Activated CD8-positive, alpha-beta memory T cell treated with anti-CD3 and anti-CD28 coated beads for 48 hours (primary cell): ENCODE measurements around the gene PRSS57.
"Not testable (repeated sequence)": the region's sequence is repeated elsewhere in the genome, so short reads cannot be mapped to it uniquely, and the experiment has no call there.

Experiments
- DNase-seq, 3 experiments: peaks; one replicate each; pipeline ENCODE4 v3.0.0-alpha.2; 2020; ENCODE audit warnings: low read depth in 2 of 3, low spot score in 2 of 3

The PRSS57 gene

DNA sequence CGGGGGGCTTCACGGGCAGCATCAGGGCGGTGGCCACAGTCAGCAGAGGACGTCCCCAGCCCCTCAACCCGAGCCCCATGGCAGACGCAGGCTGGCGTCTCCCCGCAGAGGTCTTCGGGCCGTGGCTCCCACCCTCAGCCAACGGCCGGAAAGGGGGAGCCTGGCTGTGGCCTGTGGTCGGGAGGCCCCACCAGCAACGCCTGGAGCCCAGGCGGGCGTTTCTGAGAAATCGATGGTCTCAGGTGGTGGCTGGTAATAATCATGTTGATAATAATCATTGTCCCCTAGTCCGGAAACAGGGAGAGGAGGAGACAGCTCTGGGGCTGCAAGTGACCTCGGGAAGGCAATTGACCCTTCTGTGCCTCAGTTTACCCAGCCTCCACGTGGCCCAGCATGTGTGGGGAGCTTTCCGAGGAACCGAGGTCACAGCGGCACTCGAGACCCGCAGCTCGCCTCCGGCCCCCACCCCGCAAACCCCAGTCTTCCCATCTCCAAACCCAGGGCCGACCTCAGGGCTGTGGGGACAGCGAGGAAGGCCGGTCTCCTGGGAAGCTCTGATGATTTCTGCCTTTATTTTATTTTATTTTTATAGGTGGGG is at the start of gene PRSS57:
PRSS57 (minus strand) TSS at position 101 of the 598 bp plus-strand sequence; CDS start at position 79, 22 bp downstream.
- no peak for DNase-seq

DNA sequence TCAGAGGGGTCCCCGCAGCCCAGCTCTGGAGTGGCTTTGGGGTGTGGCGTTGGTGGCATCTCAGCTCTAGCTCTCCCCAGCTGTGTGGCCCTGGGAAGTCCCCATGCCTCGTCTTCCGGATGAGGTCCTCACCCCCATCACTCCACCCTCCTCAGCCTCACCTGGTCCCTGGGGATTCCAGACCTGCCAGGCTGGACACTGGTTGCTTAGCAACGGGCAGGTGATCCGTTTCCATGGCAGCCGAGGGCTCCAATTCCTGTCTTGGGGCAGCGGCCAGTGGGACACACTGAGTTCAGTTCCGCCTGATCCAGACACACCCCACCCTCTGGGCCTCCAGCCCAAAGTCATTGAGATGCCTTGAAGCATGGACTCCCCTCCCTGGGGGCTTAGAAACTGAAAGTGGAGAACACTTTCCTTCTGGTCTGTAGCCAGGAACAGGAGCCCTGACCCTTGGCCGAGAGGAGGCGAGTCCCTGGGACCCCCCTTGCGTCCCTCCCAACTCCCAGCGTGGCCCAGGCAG is 48.0 kb upstream of the PRSS57 start:
- DNase-seq = no peak

DNA sequence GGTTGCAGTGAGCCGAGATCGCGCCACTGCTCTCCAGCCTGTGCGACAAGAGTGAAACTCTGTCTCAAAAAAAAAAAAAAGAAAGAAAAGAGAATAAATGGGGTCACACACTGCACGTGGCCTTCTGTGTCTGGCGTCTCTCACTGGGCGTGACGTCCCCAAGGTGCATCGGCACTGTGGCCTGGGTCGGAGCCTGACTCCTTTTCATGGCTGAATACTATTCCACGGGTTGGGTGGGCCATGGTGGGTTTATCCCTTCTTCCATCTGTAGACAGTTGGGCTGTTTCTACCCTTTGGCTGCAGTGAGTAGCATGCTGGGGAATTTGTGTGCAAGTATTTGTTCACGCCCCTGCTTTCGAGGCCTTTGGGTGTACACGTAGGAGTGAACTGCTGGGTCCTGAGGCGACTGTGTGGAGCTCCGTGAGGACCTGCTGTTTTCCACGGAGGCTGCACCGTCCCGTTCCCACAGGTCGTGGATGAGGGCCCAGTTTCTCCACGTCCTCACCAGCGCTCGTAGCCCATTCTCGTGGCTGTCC is 47.4 kb upstream of the PRSS57 start:
- no peak for DNase-seq

DNA sequence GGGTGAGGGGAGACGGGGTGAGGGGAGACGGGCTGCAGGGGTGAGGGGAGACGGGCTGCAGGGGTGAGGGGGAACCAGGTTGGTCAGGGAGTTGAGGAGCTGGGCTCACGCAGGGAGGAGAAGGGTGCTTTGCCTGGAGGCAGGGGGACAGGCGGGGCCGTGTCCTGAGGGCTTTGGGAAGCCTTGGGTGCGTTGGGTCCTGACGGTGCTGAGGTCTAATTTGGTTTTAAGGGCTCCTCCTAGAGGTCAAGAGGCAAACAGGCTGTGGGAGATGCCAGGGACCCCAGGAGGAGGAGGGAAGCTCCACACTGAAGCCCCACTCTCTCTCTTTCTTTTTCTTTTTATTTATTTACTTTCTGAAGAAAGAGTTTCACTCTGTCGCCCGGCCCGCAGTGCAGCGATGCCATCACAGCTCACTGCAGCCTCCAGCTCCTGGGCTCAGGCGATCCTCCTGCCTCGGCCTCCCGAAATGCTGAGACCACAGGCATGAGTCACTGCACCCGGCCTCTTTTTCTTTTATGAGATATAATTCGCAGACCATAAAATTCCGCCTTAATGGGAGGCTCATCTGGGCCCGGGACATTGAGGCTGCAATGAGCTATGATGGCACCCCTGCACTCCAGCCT is 46.4 kb upstream of the PRSS57 start:
- DNase-seq = no peak

DNA sequence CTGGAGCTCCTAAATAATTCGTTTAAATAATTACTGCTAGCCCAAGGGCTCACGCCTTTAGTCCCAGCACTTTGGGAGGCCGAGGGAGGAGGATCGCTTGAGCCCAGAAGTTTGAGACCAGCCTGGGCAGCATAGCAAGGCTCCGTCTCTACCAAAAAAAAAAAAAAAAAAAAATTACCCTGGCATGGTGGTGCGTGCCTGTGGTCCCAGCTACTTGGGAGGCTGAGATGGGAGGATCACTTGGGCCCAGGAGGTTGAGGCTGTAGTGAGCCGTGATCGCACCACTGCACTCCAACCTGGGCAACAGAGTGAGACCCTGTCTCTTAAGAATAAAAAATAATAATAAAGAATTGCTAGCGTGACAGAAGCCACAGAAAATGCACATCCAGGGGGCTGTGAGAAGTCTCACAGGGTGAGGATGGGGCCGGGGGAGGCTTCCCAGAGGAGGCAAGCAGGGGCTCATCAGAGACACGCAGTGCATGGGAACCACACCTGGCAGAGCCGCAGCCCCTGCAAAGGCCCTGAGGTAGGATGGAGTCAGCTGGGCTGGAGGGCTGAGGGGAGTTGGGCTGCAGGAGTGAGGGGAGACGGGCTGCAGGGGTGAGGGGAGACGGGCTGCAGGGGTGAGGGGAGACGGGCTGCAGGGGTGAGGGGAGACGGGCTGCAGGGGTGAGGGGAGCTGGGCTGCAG is 45.7 kb upstream of the PRSS57 start:
- DNase-seq = not testable (repeated sequence)

DNA sequence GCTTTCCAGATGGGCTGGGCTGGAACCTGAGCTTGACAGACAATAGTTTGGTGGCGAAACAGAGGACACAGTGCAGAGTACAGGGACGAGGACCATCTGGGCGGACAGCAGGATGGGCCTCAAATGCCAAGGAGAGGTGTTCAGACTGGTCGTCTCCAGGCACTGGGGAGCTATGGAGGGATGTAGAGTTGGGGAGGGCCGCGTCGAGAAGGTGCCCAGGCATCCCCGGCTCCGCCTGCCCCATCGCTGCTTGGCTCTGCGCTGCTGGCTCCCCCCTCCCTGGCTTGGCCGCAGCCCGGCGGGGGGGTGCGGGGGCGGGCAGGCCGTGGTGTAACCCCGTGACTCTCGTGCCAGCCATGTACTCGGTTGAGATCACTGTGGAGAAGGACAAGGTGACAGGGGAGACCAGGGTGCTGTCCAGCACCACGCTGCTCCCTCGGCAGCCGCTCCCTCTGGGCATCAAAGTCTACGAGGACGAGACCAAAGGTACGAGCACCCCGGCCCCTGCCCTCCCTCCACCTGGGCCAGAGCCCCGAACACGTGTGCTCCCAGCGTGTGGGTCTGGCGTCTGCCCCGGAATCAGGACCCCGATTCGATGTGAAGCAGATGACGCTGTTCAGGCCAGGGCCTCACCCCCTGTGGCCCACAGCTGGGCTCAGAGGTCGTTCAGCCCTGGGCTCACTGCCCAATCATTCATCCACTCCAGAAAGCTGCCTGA is 44.9 kb upstream of the PRSS57 start:
- DNase-seq = no peak

DNA sequence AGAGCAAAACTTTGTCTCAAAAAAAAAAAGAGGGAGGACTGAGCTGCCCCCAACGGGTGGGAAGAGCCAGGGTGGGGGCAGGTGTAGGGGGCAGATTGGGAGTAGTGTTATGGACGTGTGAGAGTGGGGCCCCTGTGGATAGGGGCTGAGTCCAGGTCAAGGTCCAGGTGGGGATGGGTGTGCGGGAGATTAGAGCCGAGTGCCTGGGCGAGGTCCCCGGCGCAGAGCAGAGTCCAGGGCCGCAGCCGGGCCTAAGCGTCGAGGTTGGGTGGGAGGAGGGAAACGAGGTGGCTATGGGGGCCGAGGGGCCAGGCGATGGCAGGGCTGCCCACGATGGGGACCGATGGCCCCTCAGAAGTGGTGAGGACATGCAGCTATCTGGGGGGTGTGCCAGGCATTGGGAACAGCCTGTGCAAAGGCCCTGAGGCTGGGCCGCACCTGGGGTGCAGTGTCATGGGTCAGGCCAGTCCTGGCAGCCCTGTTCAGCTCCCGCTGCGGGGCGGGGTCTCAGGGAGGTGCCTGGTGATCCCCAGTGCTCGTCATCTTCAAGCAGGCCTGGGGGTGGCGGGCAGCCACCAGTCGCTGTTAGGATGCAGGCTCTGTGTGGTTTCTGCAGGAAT is 43.4 kb upstream of the PRSS57 start:
- no peak for DNase-seq

DNA sequence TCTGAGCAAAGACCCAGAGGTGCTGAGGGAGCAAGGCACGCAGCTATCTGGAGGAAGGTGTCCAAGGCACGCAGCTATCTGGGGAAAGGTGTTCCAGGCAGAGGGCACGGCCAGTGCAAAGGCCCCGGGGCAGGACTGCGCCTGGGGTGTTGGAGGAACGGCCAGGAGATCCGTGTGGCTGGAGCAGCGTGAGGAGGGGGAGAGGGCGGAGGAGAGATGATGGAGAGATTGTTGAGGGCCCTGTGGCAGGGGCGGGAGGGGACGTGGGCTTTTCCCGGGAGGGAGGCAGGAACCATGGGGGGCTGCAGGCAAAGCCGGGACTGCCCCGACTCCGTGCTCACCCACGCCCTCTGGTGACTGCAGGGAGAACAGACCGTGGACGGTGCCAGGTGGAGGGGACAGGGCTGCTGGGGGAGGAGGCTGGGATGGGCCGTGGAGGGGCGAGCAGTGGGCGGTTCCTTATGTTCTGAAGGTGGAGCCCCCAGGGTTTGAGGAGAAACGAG is 42.4 kb upstream of the PRSS57 start:
- DNase-seq = peak in 2 of 3 experiments; percentile 38 to 40

DNA sequence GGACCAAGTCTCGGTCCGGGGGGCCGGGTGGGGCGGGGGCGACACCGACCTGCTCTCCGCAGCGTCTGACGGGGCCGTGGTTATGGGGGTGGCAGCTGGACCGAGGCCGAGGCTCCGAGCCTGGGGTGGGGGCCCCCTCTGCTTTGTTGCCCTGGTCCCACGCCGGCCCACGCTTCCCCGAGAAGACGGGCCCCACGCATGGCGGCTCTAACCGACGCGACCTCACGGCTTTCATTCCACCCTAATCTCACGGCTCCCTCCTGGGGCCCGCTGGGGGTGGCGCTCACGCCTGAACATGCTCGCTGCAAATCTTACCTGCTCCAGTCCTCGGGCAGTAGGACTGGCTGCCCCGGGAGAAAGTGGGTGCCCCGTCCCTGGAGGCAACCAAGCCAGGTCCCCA is 40.9 kb upstream of the PRSS57 start:
- DNase-seq = no peak

DNA sequence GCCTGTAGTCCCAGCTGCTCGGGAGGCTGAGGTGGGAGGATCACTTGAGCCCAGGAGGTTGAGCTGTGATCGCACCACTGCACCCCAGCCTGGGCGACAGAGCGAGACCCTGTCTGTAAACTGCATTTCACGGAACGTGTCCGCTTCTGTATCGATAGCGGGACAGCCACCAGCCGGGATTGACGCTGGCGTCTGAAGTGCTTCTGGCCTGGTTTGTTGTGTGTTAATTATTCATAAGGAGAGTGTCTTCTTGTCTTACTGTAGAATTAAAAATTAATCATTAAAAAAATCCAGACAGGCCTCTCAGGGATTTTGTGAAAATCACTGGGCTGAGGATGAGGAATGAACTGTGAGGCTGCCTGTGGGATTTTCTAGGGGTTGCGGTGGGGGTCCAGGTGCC is 39.5 kb upstream of the PRSS57 start:
- no peak for DNase-seq

DNA sequence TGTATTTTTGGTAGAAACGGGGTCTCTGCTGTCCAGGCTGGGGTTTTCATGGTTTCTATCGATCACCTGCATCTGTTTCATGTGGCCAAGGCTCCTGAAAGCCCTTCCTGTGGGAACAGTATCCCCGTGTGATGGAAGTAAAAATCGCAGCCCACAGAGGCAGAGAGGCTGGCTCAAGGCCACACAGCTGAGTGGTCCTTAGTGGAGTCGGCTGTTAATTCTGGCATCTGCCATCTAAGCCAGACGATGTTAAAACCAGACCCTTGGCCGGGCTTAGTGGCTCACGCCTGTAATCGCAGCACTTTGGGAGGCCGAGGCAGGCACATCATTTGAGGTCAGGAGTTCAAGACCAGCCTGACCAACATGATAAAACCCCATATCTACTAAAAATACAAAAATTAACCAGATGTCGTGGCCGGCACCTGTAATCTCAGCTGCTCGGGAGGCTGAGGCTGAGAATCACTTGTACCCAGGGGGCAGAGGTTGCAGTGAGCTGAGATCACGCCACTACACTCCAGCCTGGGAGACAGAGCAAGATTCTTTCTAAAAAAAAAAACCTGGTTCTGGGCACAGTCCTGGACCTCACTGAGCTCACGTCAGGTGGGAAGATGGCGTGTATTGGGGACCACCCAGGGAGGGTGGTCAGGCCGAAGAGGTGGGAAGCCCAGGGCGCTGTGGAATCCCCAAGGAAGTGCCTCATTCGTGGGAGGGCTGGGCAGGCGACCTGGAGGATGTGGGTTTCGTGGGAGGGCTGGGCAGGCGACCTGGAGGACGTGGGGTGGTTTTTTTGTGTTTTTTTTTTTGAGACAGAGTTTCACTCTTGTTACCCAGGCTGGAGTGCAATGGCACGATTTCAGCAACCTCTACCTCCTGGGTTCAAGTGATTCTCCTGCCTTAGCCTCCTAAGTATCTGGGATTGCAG is 37.2 kb upstream of the PRSS57 start:
- no peak for DNase-seq

DNA sequence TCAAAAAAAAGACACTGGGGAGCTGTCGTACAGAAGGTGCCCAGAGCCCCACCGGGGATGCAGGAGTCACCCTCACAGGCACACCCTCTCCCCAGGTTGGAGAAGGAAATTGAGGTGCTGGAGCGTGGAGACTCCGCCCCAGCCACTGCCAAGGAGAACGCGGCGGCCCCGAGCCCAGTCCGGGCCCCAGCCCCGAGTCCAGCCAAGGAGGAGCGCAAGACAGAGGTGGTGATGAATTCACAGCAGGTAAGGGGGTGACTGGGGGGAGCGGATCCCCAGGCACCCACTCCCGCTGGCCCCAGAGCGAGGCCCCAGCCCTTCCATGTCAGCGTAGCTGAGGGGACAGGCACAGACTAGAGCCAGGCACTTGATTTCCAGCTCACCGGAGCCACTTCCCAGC is 35.7 kb upstream of the PRSS57 start:
- DNase-seq = no peak

DNA sequence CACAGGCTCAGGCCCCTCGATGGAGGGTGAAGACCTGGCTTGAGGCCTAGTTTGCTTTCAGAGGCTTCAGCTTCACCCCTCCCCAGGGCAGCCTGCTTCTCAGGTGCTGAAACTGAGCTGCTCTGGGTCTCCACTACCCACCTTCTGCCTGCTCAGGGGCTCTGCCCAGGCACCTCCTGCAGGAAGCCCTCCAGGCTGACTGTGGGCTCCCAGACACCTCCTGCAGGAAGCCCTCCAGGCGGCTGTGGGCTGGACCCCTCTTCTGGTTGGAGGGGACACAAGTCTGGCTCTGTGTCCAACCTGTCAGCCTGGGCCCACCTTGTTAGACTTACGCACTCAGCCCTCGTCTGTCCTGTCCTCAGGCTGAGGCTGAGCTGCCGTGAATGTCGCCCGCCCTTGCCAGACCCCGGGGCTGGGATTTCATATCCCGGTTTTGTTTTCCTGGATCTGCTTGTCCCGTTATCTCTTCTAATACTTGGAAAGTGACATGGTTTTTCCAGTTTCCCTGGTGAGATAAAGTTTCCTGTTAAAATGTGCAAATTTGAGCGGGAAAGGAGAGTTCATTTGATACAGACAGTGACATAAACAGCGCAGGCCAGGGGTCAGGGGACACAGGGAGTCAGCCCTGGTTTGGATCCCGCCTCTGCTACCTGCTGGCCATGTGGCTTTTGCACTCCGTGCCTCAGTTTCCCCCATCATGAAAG is 34.9 kb upstream of the PRSS57 start:
- DNase-seq = no peak

DNA sequence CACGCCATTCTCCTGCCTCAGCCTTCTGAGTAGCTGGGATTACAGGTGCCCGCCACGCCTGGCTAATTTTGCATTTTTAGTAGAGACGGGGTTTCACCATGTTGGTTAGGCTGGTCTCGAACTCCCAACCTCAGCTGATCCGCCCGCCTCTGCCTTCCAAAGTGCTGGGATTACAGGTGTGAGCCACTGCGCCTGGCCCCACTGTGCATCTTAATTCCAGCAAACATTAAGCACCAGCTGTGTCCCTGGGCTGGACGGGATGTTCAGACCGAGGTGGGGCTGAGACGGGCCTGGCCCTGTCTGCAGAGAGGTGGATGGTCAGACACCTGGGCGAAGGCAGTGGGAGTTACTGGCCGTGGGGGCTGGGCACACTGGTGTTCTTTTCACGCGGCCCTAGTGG is 34.3 kb upstream of the PRSS57 start:
- DNase-seq = not testable (repeated sequence)

DNA sequence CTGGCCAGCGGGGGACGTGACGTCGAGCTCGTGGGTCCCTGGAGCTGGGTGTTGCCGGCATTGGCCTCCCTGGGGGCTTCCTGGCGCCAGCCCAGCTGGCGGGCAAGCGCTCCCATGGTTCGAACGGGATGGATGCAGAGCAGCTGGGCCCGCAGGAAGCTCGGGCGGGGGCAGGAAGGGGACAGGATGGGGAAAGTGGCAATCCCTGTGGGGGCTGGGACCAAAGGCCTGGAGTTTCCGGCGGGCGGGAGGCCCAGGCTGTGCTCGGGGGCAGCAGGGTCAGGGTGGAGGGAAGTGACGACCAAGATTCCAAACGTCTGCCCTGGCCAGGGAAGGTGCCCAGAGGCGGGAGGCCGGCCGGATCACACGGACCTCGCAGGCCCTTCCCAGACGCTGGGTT is 32.8 kb upstream of the PRSS57 start:
- no peak for DNase-seq

DNA sequence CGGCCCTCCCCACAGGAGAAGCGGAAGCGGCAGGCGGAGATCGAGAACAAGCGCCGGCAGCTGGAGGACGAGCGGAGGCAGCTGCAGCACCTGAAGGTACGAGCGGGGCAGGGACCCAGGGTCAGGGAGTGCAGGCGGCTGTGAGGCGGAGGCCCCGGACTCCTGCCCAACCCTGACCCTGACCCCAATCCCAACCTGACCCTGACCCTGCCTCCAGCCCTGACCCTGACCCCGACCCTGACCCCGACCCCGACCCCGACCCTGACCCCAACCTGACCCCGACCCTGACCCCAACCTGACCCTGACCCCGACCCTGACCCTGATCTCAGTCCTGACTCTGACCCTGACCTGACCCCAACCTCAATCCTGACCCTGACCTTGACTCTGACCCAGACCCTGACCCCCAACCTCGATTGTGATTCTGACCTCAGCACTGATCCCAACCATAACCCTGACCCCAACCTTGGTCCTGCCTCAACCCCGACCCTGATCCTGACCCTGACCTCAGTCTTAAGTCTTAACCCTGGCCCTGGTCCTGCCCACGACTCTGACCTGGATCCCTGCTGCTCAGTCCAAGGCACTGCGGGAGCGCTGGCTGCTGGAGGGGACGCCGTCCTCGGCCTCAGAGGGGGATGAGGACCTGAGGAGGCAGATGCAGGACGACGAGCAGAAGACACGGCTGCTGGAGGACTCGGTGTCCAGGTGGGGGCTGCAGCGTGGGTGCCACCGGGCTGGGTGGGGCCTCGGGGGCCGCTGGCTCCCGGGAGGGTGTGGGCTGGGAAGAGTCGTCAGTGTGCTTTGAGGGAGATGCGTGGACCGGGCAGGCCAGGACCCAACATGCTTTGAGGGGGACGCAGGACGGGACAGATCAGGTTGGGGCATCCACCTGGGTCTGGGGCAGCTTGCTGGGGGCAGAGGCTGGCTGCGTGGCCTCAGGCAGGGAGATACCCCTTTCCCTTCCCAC is 32.0 kb upstream of the PRSS57 start:
- no peak for DNase-seq

DNA sequence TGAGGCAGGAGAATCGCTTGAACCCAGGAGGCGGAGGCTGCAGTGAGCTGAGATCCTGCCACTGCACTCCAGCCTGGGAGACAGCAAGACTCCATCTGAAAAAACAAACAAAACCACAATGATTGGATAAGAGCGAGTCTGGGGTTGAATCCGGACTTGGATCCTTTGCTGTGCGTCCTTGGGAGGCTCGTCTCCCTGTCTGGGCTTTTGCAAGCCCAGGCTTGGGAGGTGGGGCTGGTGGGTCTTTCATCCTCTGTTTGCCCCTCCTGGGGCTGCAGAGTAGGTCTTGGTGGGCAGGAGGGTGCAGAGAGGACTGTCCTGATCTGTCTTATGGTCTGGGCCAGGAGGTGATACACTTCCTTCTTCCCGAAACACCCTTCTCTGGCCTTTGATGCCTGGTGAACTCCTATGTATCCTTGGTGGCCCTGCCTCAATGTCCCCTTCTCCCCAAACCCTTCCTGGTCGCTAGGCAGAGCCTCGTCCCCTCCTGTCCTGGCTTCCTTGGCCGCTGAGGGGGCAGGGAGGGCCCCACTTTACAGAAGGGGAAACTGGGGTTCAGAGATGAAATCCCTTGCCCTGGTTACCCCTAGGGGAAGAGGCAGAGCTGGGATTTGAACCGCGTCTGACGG is 30.3 kb upstream of the PRSS57 start:
- no peak for DNase-seq

DNA sequence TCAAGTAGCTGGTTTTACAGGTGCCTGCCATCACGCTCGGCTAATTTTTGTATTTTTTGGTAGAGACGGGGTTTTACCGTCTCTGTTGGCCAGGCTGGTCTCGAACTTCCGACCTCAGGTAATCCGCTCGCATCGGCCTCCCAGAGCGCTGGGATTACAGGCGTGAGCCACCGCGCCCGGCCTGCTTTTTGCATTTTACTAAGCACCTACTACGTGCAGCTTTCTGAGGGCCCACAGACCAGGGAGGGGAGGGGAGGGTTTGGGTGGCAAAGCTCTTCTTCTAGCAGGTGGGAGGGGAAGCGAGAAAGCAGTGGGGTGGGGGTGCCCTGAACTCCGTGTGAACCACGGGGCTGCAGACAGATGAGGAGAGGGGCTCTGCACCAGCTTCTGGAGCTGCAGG is 28.5 kb upstream of the PRSS57 start:
- DNase-seq = no peak
